Fibroblast of pulmonary artery (primary cell): ENCODE results near the gene DOCK10.

Experiments
- DNase-seq: peaks from one replicate; pipeline ENCODE4 v3.0.0-alpha.2; 2010; ENCODE audit warnings: low read depth
- H3K4me3 ChIP-seq: replicated peaks from 2 replicates; pipeline ENCODE4 v1.5.1; 2011; ENCODE audit warnings: low read depth, mild to moderate bottlenecking, control low read depth, low read length, moderate library complexity
- CTCF ChIP-seq: IDR thresholded peaks from 2 replicates; pipeline ENCODE4 v1.5.1; 2011; ENCODE audit warnings: mild to moderate bottlenecking, control low read depth, low read length, inconsistent platforms; ENCODE audit errors: missing control alignments

DOCK10 gene

GRCh38 chr2:224837066-224837465 is 205.2 kb downstream of the DOCK10 start:
- H3K4me3 ChIP-seq, result no peak overlapping the region
- no peak for TF ChIP-seq CTCF
- DNase-seq, result peak; percentile 49

GRCh38 chr2:224836263-224836662 is 206.0 kb downstream of the DOCK10 start:
- TF ChIP-seq CTCF, result no peak
- no peak overlapping the region for H3K4me3 ChIP-seq
- peak; percentile 73 for DNase-seq

- no peak for TF ChIP-seq CTCF
- no peak overlapping the region for H3K4me3 ChIP-seq
- DNase-seq, result no peak
These were observed 206.9 kb downstream of the DOCK10 start for GRCh38 chr2:224835405-224835804.

GRCh38 chr2:224833986-224834385 is 208.3 kb downstream of the DOCK10 start:
- TF ChIP-seq CTCF, result no peak
- H3K4me3 ChIP-seq, result no peak overlapping the region
- DNase-seq, result no peak

GRCh38 chr2:224832207-224832606 is 210.1 kb downstream of the DOCK10 start:
- TF ChIP-seq CTCF, result no peak
- no peak for DNase-seq
- no peak overlapping the region for H3K4me3 ChIP-seq

- H3K4me3 ChIP-seq, result no peak overlapping the region
- TF ChIP-seq CTCF, result no peak
- no peak for DNase-seq
These were observed 210.7 kb downstream of the DOCK10 start for GRCh38 chr2:224831530-224831929.

- DNase-seq, result no peak
- no peak overlapping the region for H3K4me3 ChIP-seq
- TF ChIP-seq CTCF, result no peak
These were observed 221.8 kb downstream of the DOCK10 start for GRCh38 chr2:224820283-224820991.
